Measurements from ENCODE around the gene BEND3. TPM values are rescaled to one million over a fixed set of nuclear protein-coding genes. Genes with fewer than 3 reads are reported as not detected.

BEND3 gene
- total RNA-seq, 4 donors from 2014 or later, result 1.3 to 2.7 (median 2.2) TPM

- 0 to 1% methylated on average over 11 to 46 of the region's 116 CpGs for WGBS, 2 donors
- Histone ChIP-seq H3K4me3 (peak overlapping the region; percentile 47 to 86 (median 68)), H3K4me1 (peaks cover 0 to 21% (median 11%) of the 10 kb centered on the region in 4 donors), H3K27me3 (no peaks in the 10 kb centered on the region), H3K36me3 (no peaks in the 10 kb centered on the region), H3K9me3 (no peaks in the 10 kb centered on the region), H3K27ac (peak overlapping the region in 3 of 4 donors; percentile 50 to 78 (median 63))
- TF ChIP-seq EP300 (IDR thresholded peaks at IDR 0.05), result peak in 1 of 2 donors; percentile 21
- peak; percentile 95 to 99 (median 97) for TF ChIP-seq CTCF (IDR thresholded peaks at IDR 0.05)
- no peak for TF ChIP-seq POLR2A (IDR thresholded peaks at IDR 0.05)
- peak; percentile 61 to 65 for DNase-seq (ENCODE audit: low spot score in 2 of 2)
Measured at GRCh38 chr6:107114213-107114925, 946 bp downstream of the BEND3 start.

- 76 to 79% methylated on average over 1 of the region's 1 CpG for WGBS, 2 donors
- Histone ChIP-seq H3K4me3 (no peak overlapping the region), H3K27ac (no peak overlapping the region), H3K27me3 (no peaks in the 10 kb centered on the region), H3K9me3 (no peaks in the 10 kb centered on the region), H3K36me3 (no peaks in the 10 kb centered on the region), H3K4me1 (peaks cover 0 to 8% (median 4%) of the 10 kb centered on the region in 4 donors)
- no peak for DNase-seq (ENCODE audit: low spot score in 2 of 2)
- no peak for TF ChIP-seq EP300 (IDR thresholded peaks at IDR 0.05)
- TF ChIP-seq CTCF (IDR thresholded peaks at IDR 0.05), result no peak
- TF ChIP-seq POLR2A (IDR thresholded peaks at IDR 0.05), result no peak
Measured at GRCh38 chr6:107110200-107110599, 5.1 kb downstream of the BEND3 start.

GRCh38 chr6:107108201-107108890, 7.0 kb downstream of the BEND3 start:
- DNase-seq (ENCODE audit: low spot score in 2 of 2), result no peak
- Histone ChIP-seq H3K27me3 (no peaks in the 10 kb centered on the region), H3K27ac (no peak overlapping the region), H3K4me1 (peaks cover 0 to under 1% (median 0%) of the 10 kb centered on the region in 4 donors), H3K36me3 (no peaks in the 10 kb centered on the region), H3K9me3 (no peaks in the 10 kb centered on the region), H3K4me3 (no peak overlapping the region)
- 86 to 91% methylated on average over 17 of the region's 17 CpGs for WGBS, 2 donors
- TF ChIP-seq POLR2A (IDR thresholded peaks at IDR 0.05), result no peak
- no peak for TF ChIP-seq CTCF (IDR thresholded peaks at IDR 0.05)
- no peak for TF ChIP-seq EP300 (IDR thresholded peaks at IDR 0.05)

GRCh38 chr6:107107791-107108190, 7.5 kb downstream of the BEND3 start:
- 67 to 81% methylated on average over 4 of the region's 4 CpGs for WGBS, 2 donors
- Histone ChIP-seq H3K36me3 (no peaks in the 10 kb centered on the region), H3K9me3 (no peaks in the 10 kb centered on the region), H3K27ac (no peak overlapping the region), H3K27me3 (no peaks in the 10 kb centered on the region), H3K4me3 (no peak overlapping the region), H3K4me1 (no peaks in the 10 kb centered on the region)
- no peak for DNase-seq (ENCODE audit: low spot score in 2 of 2)
- TF ChIP-seq CTCF (IDR thresholded peaks at IDR 0.05), result no peak
- TF ChIP-seq EP300 (IDR thresholded peaks at IDR 0.05), result no peak
- no peak for TF ChIP-seq POLR2A (IDR thresholded peaks at IDR 0.05)

- Histone ChIP-seq H3K27ac (no peak overlapping the region), H3K4me3 (no peak overlapping the region), H3K4me1 (no peaks in the 10 kb centered on the region), H3K27me3 (no peaks in the 10 kb centered on the region), H3K36me3 (no peaks in the 10 kb centered on the region), H3K9me3 (no peaks in the 10 kb centered on the region)
- WGBS, 2 donors, result 60 to 71% methylated on average over 3 of the region's 3 CpGs
- no peak for DNase-seq (ENCODE audit: low spot score in 2 of 2)
- TF ChIP-seq EP300 (IDR thresholded peaks at IDR 0.05) (no peak), CTCF (IDR thresholded peaks at IDR 0.05) (no peak), POLR2A (IDR thresholded peaks at IDR 0.05) (no peak)
Measured at GRCh38 chr6:107106165-107106564, 9.2 kb downstream of the BEND3 start.
